Measurements from ENCODE around the gene MYOF.
"Not testable (repeated sequence)": the region's sequence is repeated elsewhere in the genome, so short reads cannot be mapped to it uniquely, and the experiment has no call there.

The MYOF gene

DNA sequence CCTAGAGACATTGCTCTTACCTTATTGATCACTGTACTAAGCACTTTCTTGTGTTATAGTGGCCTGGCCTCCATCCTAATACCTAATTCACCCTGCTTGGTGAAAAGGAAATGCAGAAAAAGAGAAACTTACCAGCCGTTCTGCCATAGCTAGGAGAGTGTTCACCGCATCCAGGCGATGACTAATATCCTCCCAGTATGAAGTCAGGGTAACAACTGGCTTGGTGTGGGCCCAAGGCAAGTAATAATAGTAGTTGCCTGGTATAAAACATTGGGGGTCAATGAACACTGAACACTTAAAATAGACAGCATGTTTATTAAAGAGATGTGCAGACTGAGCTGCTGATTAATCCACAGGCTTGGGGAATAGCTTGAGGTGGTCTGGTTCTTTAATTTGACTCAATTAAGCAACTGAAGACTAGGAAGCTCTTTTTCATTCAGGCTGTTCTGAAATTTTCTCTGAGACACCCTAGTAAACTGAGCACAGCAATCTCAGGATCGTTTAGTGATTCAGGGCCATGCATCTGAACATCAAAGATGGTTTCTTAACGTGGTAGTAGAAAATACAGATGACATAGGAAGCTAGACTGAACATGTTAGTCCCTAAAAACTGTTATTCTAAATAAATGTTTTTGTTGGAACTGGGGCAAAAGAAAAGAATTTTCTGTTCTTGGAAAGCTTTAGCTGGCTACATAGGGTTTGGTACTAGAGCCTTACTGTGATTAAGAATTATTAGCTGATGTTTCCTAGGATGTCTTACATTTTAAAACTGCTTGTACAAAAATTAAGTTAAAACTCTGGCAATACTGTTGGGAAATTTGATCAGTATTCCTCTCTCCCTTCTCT, 102.2 kb downstream of the MYOF start:
- no peak for DNase-seq

DNA sequence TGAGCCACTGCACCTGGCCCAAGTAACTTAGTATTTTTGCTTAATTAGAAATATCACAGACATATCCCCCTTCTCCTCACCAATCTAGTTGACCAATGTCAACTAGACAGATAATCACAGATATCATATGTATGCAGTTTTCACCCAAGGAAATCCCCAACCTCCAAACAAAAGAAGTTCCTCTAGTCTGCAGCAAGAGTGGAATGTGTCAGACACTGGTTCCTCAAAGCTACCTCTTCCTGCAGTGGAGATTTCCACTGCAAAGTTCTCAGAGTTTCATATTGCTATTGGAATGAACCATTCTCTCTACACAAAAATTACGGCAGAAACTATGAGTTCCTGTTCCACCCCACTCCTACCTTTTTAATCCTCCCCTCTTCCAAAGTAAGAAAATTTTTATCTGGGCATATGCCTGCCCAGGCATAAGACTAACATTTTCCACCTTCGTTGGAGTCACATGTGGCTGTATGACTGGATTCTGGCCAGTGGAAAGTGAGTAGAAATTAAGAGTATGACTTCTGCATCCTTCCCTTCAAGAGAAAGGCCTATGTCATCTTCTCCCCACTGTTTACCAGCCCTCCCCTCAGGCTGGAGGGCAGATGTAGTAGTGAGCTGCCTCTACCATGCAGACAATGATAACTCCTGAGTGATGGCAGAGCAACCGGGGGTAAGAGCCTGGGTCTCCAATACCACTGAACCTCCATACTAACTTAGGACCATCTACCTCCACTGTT, 103.0 kb downstream of the MYOF start:
- peak; percentile 63 for DNase-seq

DNA sequence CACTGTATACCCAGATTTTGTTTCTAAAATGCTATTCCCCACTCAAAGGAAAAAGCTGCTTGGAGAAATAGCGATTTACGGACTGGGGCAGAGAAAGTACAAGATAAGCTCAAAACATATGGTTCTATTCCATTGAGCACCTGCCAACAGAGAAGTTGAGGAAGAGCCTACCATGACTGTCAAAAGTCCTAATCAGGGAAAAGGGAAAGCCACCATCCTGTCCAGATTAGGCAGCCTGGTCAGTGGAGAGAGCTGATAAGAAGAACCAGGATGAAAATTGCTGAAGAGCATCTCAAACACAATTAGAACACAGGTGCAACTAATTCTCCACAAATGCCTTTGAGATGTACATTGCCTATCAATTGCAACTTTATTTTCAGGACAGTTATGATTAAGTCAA, 104.1 kb downstream of the MYOF start:
- no peak for DNase-seq

DNA sequence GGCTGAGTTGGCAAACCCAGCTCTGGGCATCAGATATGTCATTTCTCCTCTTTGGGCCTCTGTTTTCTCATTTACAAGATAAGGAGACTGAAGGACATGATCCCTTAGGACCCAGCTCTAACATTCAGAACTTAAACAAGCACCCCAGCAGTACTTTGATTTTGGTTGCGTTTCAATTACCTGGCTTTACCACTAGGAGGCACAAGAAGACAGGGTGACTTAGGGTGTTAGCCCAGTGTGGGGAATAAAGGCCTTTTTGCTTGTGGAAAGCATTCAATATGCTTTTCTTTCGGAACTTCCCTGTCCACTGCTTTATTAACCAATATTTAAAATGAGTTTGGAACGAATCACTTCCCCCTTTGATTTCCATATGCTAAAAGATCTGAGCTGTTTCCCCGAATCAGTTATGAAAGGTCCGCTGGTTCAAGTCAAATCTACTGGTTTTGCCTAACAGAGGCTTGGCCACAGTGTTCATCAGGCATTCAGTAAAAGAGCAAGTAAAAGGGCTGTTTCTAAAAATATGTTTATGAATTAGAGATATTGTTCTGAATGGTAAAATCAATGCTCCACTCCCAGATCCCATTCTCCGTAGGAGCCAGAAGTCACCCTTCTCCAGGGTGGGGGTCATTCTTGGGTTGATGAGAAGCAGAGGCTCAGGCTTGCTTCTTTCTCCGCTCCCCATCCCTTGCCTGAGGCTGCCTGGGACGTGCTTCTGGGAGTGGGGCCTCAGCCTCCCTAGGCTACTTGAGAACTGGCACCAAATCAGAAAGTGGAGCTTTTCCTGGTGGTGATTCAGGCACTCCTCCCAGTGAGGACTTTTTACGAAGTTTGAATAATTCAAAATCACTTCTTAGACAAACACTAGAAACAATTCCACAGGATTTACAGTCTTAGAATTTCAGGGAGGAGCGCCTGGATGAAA, 105.5 kb downstream of the MYOF start:
- DNase-seq, result peak; percentile 62

DNA sequence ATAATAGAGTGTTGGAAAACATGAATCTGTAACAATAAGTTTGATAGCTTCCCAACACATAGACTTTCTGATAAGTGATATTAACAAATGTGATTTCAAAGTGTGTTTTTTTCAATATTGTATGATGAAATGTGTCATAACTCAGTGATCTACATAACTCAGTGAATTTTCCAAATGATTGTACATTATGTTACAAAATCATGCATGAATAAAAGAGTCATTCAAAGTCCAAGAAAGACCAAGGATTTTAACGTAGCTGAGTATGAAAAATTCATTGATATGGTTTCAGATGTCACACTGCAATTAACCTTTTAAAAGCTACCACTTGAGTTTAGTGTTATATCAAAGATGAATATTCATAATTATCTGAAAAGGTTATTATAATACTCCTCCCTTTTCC, 111.2 kb downstream of the MYOF start:
- DNase-seq, result no peak

DNA sequence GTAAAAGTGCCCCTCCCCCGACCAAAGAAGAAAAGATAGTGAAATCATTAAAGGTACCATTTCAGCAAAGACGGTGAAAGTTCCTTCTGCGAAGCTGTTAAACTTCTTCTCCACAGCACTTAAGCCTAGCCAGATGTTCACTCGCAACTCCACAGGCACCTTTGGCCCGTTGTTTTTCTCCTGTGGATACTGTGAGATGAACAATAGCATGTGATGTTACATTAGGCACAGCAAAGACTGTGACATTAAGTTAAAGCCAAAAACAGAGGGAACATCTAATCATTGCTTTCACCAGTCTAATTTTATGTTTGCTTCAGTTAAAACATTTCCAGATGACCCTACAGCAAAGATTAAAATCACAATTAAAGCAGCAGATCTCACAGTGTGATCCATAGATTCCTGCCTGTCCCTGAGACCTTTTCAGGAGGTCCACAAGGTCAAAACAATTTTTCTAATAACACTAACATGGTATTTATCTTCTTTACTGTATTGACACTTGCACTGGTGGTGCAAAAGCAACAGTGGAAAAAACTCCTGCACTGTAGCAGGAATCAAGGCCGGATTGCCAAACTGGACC, 112.5 kb downstream of the MYOF start:
- DNase-seq, result no peak

DNA sequence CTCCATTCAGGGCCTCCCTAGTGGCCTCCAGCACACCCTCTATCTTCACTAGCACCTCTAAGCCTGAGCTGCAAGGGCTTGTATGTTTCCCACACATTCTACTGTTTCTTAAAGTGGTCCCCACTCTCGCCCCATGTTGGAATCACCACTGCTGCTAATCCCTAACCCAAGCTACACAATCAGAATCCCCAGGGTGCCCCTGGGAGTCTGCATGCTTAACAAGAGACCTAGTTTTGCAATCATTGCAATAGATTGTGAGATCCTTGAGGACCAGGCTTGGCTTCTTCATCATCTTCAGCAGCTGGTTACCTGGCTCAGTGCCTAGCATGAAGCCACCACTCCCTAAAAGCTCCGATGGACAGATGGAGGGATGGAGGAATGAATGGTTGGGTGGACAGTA, 113.9 kb downstream of the MYOF start:
- DNase-seq, result no peak

DNA sequence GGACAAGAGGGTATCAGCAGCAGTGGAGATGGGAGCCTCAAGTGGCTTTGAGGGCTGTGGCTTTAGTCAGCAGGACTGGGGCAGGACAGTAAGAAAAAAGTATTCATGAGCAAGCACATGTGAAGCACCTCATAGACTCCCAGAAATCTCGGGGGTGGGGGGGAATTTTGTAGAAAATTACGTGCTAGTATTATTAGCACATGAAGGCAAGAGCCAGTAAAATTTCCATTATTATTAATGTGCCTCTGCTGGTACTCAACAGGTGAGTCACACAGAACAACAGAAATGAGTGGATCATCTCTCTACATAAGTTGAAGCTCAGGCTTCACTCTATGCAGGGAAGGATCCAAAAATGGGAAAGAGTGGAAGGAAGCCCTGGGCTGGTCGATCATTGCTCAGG, 114.5 kb downstream of the MYOF start:
- DNase-seq, result no peak

DNA sequence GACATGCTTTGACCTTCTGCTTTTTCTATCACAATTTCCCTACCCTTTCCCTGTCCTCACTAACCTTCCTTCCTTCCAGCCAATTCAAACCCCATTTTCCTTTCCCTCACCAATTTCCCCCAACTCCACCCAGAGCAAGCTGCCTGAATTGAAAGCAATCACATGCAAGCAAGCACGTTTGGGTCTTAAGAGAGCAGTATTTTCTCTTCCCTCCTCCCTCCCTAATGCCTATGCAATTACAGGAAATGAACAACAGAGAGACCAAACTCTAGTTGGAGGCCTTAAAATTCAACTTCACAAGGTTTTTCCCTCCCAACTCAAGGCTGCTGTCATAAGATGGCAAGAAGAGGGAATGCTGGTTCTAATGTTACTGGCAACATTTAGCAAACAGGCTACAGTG, 117.2 kb downstream of the MYOF start:
- DNase-seq, result no peak

DNA sequence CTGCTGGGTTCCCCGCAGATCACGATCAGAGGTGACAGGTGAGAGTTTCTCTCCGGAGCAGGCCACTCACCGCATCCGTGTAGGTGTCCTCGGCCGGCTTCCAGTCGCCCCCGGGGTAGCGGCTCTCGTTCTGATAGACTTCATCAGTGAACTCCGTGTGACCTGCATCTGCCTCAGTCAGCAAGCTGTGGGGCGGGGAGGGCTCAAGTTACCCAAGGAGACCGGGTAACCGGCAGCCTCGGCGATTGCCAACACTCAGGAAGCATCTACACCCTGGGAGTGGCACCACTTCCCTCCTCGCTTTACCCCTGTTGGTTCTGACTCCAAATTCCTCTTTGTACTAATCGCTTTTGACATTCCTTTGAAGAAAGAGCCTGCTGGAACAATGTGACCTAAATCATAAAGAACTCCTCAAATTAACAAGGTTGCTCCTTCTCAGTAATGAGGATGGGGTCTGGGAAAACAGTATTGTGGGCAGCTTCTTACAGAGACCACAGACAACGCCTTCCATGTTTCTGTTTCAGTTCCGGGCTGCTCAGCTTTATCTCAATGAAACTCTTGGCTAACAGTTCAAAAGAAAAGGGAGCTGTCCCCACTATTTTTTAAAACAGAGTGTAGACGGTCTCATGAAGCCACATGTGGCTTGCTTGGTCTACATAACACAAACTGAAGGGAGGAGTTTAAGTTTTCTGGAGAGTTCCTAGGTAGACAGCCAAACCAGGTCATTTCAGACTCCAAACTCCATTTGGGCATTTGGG, 118.1 kb downstream of the MYOF start:
- no peak for DNase-seq

DNA sequence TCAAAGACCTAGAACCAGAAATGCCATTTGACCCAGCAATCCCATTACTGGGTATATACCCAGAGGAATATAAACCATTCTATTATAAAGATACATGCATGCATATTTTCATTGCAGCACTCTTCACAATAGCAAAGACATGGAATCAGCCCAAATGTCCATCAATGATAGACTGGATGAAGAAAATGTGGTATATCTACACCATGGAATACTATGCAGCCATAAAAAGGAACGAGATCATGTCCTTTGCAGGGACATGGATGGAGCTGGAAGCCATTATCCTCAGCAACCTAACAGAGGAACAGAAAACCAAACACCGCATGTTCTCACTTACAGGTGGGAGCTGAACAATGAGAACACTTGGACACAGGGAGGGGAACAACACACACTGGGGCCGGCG, 123.7 kb downstream of the MYOF start:
- DNase-seq, result not testable (repeated sequence)

DNA sequence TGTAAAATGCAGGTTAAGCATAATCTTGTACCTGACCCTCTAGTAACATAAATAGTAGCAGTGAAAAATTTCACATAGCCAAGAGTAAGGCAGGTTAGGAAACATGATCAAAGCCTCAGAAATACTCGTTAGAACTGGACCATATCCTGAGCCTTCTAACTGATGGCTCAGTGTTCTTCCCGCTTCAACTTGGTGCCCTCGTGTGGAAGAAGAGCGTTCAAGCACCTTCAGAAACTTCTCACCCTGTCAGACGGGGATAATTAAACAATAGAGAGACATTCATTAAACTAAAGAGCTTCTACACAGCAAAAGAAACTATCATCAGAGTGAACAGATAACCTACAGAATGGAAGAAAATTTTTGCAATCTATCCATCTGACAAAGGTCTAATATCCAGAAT, 124.5 kb downstream of the MYOF start:
- DNase-seq, result no peak

DNA sequence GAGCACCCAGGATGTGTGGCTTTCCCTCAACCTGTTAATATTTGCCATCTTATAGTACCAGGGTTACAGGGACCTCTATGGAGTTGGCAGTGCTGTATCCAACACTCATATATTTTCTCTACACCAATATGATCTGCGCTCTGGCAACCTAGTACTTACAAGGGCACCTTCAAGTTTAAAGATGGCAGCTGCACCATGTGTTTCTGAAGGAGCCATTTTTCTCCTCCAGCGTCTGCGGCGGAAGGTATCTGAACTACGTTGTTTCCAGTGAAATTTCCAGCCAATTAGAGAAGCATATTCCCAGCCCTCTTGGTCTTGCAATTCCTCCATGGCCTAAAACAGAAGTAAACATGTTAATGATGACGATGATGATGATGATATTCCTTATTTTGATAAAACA, 125.6 kb downstream of the MYOF start:
- DNase-seq, result no peak

DNA sequence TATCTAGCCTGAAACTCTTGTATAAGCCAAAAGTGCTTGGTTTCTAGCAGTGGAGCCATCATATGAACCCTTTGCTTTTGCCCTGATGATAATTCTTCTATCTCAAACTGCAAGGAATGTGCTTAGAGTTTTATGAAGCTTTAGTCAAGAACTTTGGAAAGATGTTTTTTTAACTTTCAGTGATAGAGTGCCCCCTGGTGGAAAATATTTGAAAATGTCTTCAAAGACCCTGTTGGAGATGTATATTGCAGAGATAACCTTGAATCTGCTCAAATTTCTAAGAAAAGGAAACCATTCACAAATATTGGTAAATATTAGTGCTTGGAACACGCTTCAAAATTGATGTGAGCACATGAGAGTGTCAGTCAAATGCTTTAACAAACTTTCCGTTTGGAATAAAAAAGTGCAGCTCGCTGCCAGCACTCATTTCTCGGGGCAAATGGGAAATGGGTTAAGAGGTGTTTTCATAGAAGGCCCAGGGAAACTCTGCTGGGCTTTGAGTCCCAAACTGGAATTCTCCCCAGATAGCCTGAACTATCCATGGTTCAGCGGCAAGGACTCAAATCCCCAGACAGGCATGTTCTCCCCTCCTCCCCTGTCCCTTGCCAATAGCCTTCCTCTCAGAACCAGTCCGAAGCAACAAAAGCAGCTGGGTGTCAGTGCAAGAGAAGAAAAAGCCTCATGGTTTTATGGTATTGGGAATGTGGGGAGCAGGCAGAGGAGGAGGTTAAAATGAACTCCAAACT, 129.3 kb downstream of the MYOF start:
- DNase-seq, result no peak

DNA sequence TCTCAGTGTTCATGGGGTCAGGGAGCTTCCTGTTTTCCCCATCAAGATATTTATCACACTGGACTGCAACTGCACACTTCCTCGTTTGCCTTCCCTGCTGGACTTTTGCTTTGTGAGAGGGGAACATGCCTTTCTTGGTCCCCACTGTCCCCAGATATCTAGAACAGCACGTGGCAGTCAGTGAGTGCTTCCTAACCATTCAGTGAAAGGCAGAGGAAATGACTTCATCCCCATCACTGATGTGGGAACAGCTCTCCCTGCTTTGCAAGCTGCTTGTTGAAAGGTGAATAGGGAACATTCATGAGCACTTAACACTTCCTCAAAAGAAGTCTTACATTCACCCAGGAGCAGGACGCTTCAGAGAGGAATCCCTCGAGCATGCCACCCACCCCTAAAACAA, 135.4 kb downstream of the MYOF start:
- DNase-seq, result no peak

DNA sequence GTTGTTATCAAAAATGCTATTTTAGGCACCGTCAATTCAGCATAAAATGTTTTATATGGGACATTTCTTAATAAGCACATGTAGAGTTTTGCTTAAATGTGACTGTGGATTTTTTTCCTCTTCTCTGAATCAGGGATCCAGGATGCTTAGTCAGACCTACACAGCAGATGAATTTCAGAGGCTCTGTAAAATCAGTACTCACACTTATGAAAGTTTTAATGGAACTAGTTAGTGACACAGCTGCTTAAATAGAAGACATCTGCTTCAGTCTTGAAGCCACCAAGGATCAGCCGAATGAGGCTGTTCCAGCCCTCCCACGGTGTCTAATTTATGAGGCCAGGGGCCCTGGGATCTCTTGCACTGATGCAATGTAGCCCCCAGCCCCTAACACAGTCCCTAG, 136.0 kb downstream of the MYOF start:
- no peak for DNase-seq

DNA sequence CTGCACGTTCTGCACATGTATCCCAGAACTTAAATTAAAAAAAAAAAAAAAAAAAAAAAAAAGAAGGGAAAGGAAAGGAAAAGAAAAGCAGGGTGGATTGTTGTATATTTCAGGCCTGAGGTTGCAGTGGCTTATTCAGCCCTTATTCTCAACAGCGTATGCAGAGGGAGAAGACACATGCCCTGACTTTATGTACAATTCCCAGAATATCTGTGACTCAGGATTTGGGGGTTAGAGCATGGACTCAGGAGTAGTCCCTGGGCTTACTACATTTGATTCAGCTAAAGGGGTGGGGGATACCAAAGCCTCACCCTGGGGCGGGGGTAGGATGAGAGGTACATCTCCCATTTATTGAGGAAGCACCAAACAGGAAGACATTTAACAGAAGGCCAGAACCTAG, 137.4 kb downstream of the MYOF start:
- DNase-seq, result no peak

DNA sequence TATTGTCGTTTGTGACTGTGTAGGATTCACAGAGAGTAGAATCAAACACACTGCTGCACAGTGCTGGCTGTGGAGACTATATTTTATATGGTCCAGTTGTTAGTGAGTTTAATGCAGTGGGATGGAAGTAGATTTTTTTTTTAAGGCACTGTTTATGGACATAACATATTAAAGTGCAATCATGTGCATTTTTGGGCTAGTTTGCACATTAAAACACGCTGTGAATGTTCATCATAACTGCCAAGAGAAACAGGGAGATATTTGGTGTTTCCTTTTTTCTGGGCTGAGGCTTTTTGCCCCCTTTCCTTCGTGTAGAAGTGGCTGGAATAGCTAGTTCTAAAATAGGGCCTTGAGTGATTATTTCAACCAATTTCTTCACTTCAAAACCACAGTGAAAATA, 139.2 kb downstream of the MYOF start:
- DNase-seq, result no peak

DNA sequence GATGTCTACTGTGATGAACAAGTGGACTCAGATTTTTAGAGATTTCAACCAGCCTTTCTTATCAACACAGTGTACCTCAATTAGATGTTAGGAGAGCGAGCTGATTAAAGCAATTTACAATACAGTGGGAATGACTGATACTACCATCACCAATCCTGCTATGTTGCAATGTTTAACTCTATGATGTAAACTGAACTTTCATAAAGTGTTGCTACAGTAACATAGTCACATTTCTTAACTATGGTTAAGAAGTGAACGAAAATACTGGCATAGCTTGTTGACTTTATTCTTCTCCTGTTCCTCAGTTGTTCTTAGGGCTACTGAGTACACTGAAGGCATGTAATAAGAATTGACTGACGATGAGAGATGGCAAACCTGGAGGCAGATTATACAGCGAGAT, 139.8 kb downstream of the MYOF start:
- DNase-seq, result no peak

DNA sequence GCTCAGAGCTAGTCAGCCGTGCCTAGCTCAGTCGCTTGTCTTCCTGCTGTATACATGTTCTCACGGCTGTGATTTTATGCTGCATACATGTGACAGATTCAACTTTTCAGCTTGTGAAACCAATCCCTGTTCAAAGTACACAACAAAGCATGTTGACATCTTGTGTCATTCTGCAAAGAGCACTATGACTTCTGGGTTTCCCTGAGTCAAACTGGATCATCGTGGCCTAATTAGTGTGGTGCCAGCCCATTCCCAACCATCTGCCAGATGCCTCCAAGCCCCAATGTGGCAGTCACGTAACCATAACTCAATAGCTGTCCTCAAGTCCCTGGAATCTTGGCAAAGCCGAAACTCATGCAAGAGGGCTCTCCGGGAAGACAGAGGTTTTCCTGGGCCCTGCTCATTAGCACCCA, 144.8 kb downstream of the MYOF start:
- DNase-seq, result no peak

DNA sequence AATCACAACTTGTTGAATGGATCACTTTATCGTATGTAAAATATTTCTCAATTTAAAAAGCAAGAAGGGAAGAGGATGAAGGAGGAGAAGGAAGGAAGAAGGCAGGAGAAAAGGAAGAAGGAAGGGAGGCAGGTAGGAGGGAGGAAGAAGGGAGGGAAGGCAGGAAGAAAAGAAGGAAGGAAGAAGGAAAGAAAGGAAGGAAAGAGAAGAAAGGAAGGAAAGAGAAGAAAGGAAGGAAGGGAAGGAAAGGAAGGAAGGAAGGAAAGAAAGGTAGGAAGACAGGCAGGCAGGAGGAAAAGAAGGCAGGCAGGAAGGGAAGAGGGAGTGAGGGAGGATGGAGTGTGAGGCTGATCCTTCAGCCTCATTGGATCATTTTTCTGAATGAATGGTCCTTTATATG, 145.5 kb downstream of the MYOF start:
- DNase-seq, result no peak

DNA sequence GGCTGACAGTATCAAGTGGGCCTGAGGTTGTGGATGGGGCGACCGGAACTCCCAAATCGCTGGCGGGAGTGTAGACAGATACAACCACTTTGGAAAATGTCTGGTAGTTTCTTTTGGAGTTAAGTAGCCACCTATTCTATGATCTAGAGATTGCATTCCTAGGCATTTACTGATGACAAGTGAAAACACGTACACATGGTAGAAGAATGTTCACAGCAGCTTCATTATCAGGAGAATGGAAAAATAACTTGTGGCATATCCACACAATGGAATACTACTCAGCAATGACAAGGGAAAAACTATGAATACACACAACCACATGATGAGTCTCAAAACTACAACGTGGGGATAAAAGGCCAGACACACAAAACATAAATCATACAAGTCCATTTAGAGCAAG, 146.0 kb downstream of the MYOF start:
- DNase-seq, result no peak
